Parathyroid adenoma (tissue), 2 donors: ENCODE data around the gene KCNK4.
A peak's percentile ranks its signal among the peaks of the same experiment; 100 is the strongest.

Source experiments
- H2AFZ ChIP-seq: fragments of 300-600 bp; sonication (generic); one replicate; pipeline ENCODE4 v1.7.0; 2017; ENCODE audit warnings: antibody characterized with exemption, mild to moderate bottlenecking
- H3K27ac ChIP-seq: fragments of 300-600 bp; sonication (generic); one replicate; pipeline ENCODE4 v1.7.0; 2017
- H3K27me3 ChIP-seq: fragments of 300-600 bp; sonication (generic); one replicate; pipeline ENCODE4 v1.7.0; 2017; ENCODE audit warnings: low read length; ENCODE audit not compliant: control insufficient read depth, insufficient read depth
- H3K36me3 ChIP-seq: fragments of 300-600 bp; sonication (generic); one replicate; pipeline ENCODE4 v1.7.0; 2017; ENCODE audit warnings: low read length; ENCODE audit not compliant: control insufficient read depth, insufficient read depth
- H3K4me1 ChIP-seq: fragments of 300-600 bp; sonication (generic); one replicate; pipeline ENCODE4 v1.7.0; 2017; ENCODE audit warnings: control low read depth
- H3K4me2 ChIP-seq: fragments of 300-600 bp; sonication (generic); one replicate; pipeline ENCODE4 v1.7.0; 2017; ENCODE audit warnings: low read length
- H3K4me3 ChIP-seq: fragments of 300-600 bp; sonication (generic); one replicate; pipeline ENCODE4 v1.7.0; 2017; ENCODE audit warnings: low read depth, low read length
- H3K79me2 ChIP-seq: fragments of 300-600 bp; sonication (generic); one replicate; pipeline ENCODE4 v1.7.0; 2017; ENCODE audit warnings: control low read depth
- H3K9ac ChIP-seq: fragments of 300-600 bp; sonication (generic); one replicate; pipeline ENCODE4 v1.7.0; 2017; ENCODE audit warnings: mild to moderate bottlenecking
- H3K9me3 ChIP-seq: fragments of 300-600 bp; sonication (generic); one replicate; pipeline ENCODE4 v1.7.0; 2017; ENCODE audit warnings: low read length; ENCODE audit not compliant: control insufficient read depth
- CTCF ChIP-seq: fragments of 300-600 bp; sonication (generic); IDR thresholded peaks from one replicate; pipeline ENCODE4 v1.7.0; 2017; ENCODE audit warnings: antibody characterized with exemption, mild to moderate bottlenecking
- donor health status: primary hyperparathyroidism.

KCNK4 gene

GRCh38 chr11:64264371-64264852 lies 26.7 kb upstream of the KCNK4 start:
- no peaks in the 10 kb centered on the region for H3K27me3 ChIP-seq
- H3K79me2 ChIP-seq = no peaks in the 10 kb centered on the region
- H2AFZ ChIP-seq = no peak overlapping the region
- no peak overlapping the region for H3K4me3 ChIP-seq
- H3K9ac ChIP-seq = no peak overlapping the region
- H3K36me3 ChIP-seq = no peaks in the 10 kb centered on the region
- H3K27ac ChIP-seq = no peak overlapping the region
- H3K4me2 ChIP-seq = no peak overlapping the region
- H3K4me1 ChIP-seq = peaks cover 10% of the 10 kb centered on the region
- H3K9me3 ChIP-seq = no peaks in the 10 kb centered on the region
- no peak for TF ChIP-seq CTCF

DNA sequence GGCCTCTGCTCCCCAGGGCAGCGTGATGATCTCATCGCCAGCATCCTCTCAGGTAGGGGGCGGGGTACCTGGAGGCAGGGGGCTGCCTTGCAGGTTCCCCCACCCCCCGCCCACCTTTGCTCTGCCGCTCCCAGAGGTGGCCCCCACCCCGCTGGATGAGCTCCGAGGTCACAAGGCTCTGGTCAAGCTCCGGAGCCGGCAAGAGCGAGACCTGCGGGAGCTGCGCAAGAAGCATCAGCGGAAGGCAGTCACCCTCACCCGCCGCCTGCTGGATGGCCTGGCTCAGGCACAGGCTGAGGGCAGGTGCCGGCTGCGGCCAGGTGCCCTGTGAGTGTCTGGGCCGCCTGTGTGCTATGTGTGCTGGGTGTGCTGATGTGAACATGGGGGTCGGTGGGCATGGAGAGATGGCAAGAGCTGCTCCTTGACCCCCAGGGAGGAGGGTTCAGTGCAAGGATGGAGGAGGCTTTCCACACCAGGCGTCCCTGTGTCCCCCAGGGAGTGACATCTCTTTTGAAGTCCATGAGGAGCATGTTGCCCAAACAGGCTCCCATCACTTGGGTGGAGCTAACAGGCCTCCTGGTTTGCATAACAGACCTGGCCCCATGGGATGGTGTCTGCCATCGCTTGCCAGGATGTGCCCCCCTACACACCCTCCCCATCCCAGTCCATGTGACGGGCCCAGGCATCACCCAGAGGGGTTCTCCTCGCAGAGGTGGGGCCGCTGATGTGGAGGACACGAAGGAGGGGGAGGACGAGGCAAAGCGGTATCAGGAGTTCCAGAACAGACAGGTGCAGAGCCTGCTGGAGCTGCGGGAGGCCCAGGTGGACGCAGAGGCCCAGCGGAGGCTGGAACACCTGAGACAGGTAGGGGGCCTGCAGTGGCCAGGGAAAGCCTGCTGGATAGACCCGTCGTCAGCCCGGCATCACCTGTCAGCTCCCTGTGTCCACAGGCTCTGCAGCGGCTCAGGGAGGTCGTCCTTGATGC lies 25.6 kb upstream of the KCNK4 start:
- Histone ChIP-seq H3K27ac (no peak overlapping the region), H3K36me3 (no peaks in the 10 kb centered on the region), H3K79me2 (no peaks in the 10 kb centered on the region), H3K4me1 (peaks cover 10% of the 10 kb centered on the region), H2AFZ (no peak overlapping the region), H3K27me3 (no peaks in the 10 kb centered on the region), H3K9me3 (no peaks in the 10 kb centered on the region), H3K4me2 (no peak overlapping the region), H3K4me3 (no peak overlapping the region), H3K9ac (no peak overlapping the region)
- TF ChIP-seq CTCF = no peak

DNA sequence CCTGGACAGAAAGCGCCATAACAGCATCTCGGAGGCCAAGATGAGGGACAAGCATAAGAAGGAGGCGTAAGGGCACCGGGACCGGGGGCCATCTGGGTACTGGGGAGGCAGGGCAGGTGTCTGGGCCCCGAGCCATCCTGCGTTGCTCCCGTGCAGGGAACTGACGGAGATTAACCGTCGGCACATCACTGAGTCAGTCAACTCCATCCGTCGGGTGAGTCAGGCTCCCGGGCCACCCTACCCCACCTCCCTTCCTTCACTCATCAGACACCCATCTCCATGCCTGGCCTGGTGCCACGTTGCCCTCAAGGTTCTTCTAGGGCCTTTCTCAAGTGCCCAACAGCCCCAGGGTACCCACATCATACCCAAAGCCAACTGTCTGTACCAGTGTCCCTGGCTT lies 24.8 kb upstream of the KCNK4 start:
- H3K9me3 ChIP-seq = no peaks in the 10 kb centered on the region
- H3K36me3 ChIP-seq = no peaks in the 10 kb centered on the region
- no peak for TF ChIP-seq CTCF
- H3K9ac ChIP-seq = no peak overlapping the region
- H3K27ac ChIP-seq = no peak overlapping the region
- no peaks in the 10 kb centered on the region for H3K27me3 ChIP-seq
- H3K79me2 ChIP-seq = no peaks in the 10 kb centered on the region
- H3K4me3 ChIP-seq = no peak overlapping the region
- no peak overlapping the region for H3K4me2 ChIP-seq
- H2AFZ ChIP-seq = no peak overlapping the region
- H3K4me1 ChIP-seq = peaks cover 10% of the 10 kb centered on the region

GRCh38 chr11:64267207-64267945 lies 23.7 kb upstream of the KCNK4 start:
- Histone ChIP-seq H3K9me3 (no peaks in the 10 kb centered on the region), H3K36me3 (no peaks in the 10 kb centered on the region), H3K4me2 (peak overlapping the region; percentile 91), H3K4me3 (peak overlapping the region; percentile 83), H2AFZ (peak overlapping the region; percentile 5), H3K79me2 (no peaks in the 10 kb centered on the region), H3K4me1 (peaks cover 10% of the 10 kb centered on the region), H3K27me3 (no peaks in the 10 kb centered on the region), H3K27ac (peak overlapping the region; percentile 97), H3K9ac (no peak overlapping the region)
- TF ChIP-seq CTCF = no peak
